Endothelial cell of umbilical vein (primary cell): Measurements from ENCODE around the gene ZNF302. TPM values are rescaled to one million over a fixed set of nuclear protein-coding genes. Genes with fewer than 3 reads are reported as not detected.

ENCODE experiments used
- BruUV-seq: library from RNA; stranded (reverse); fragments of 400-500 nt; replicated peaks from 2 replicates; lab custom pipeline; 2021; lab: Mats Ljungman, UMichigan
- CTCF ChIA-PET: fragments of 300-600, 350-600 bp; sonication (Branson Sonifier 250); formaldehyde crosslinking; loops from one replicate; lab custom pipeline; 2021; ENCODE audit warnings: antibody characterized with exemption, inconsistent platforms; lab: Charles Lee
- POLR2A ChIA-PET: fragments of 300-600, 350-600 bp; sonication (Branson Sonifier 250); formaldehyde crosslinking; loops from one replicate; lab custom pipeline; 2021; ENCODE audit warnings: antibody characterized with exemption, inconsistent platforms; lab: Charles Lee
- DNase-seq: peaks from one replicate; pipeline ENCODE4 v3.0.0-alpha.2; 2011; ENCODE audit warnings: low read depth, low spot score
- FAIRE-seq: peaks from 2 replicates; lab custom pipeline; 2011; peaks lifted over from hg19 to GRCh38; lab: Jason Lieb, UNC
- H2AFZ ChIP-seq: 2 replicates; pipeline ENCODE4 v1.6.0; 2012; ENCODE audit warnings: low read depth, low read length, control low read depth, inconsistent platforms
- H3K27ac ChIP-seq: 2 replicates; pipeline ENCODE4 v1.5.1; 2011; ENCODE audit warnings: low read depth, mild to moderate bottlenecking, control low read depth, low read length, moderate library complexity; ENCODE audit not compliant: insufficient read depth
- H3K27me3 ChIP-seq, 2 experiments: 2 replicates each; pipeline versions ENCODE4 v1.6.0 to v1.6.1; 2011; ENCODE audit warnings: low read length in 2 of 2, mixed read lengths in 1 of 2; ENCODE audit not compliant: control insufficient read depth in 2 of 2, insufficient read depth in 2 of 2
- H3K36me3 ChIP-seq, 2 experiments: 2 replicates in 1 of 2; 3 replicates in 1 of 2; pipeline ENCODE4 v1.5.1; 2011; ENCODE audit warnings: low read length in 2 of 2, mild to moderate bottlenecking in 1 of 2, moderate library complexity in 1 of 2; ENCODE audit not compliant: control insufficient read depth in 2 of 2, insufficient read depth in 2 of 2; ENCODE audit errors: extremely low read depth in 1 of 2
- H3K4me1 ChIP-seq: 3 replicates; pipeline ENCODE4 v1.5.1; 2011; ENCODE audit warnings: mild to moderate bottlenecking, low read length; ENCODE audit not compliant: control insufficient read depth, insufficient read depth; ENCODE audit errors: extremely low read depth
- H3K4me2 ChIP-seq: 2 replicates; pipeline ENCODE4 v1.6.1; 2011; ENCODE audit warnings: low read length, control low read depth, mixed read lengths; ENCODE audit not compliant: insufficient read depth
- H3K4me3 ChIP-seq, 3 experiments: fragments of 200-600 bp in 1 of 3; sonication (generic), shearing (Covaris generic) in 1 of 3; replicated peaks in 1 of 3; 2 replicates each; pipeline ENCODE4 v1.5.1; 2011 to 2016; ENCODE audit warnings: control low read depth in 3 of 3, low read length in 3 of 3, mild to moderate bottlenecking in 2 of 3, inconsistent platforms in 1 of 3, low read depth in 1 of 3, moderate library complexity in 1 of 3; ENCODE audit not compliant: insufficient read depth in 1 of 3
- H3K79me2 ChIP-seq: 2 replicates; pipeline ENCODE4 v1.6.0; 2012; ENCODE audit warnings: low read length, inconsistent platforms; ENCODE audit not compliant: control insufficient read depth, insufficient read depth
- H3K9ac ChIP-seq: replicated peaks from 2 replicates; pipeline ENCODE3; 2011; ENCODE audit warnings: low read length, control low read depth; ENCODE audit not compliant: insufficient read depth; ENCODE audit errors: extremely low read depth
- H3K9me1 ChIP-seq: replicated peaks from 3 replicates; pipeline ENCODE4 v1.6.0; 2011; ENCODE audit warnings: mild to moderate bottlenecking, low read length; ENCODE audit not compliant: control insufficient read depth, insufficient read depth; ENCODE audit errors: extremely low read depth
- H3K9me3 ChIP-seq: replicated peaks from 2 replicates; pipeline ENCODE4 v1.5.1; 2012; ENCODE audit warnings: low read length, inconsistent platforms; ENCODE audit not compliant: control insufficient read depth, insufficient read depth
- H4K20me1 ChIP-seq: replicated peaks from 2 replicates; pipeline ENCODE3; 2011; ENCODE audit warnings: mild to moderate bottlenecking, low read length; ENCODE audit not compliant: control insufficient read depth, insufficient read depth; ENCODE audit errors: extremely low read depth
- EZH2 ChIP-seq: IDR thresholded peaks from 2 replicates; pipeline ENCODE4 v1.6.1; 2012; ENCODE audit warnings: borderline replicate concordance, low read depth, mild to moderate bottlenecking, moderate library complexity, low read length, inconsistent platforms; ENCODE audit not compliant: severe bottlenecking
- FOS ChIP-seq: IDR thresholded peaks from 2 replicates; pipeline ENCODE4 v1.6.1; 2011; ENCODE audit warnings: mild to moderate bottlenecking, low read length, moderate library complexity, borderline replicate concordance; ENCODE audit not compliant: insufficient read depth
- GATA2 ChIP-seq: IDR thresholded peaks from 2 replicates; pipeline ENCODE4 v1.7.0; 2011; ENCODE audit warnings: low read depth, mild to moderate bottlenecking, moderate library complexity, mixed read lengths, low read length; ENCODE audit not compliant: insufficient read length, insufficient read depth
- JUN ChIP-seq: IDR thresholded peaks from 2 replicates; pipeline ENCODE4 v1.6.1; 2011; ENCODE audit warnings: borderline replicate concordance, low read depth; ENCODE audit not compliant: insufficient read length, insufficient read depth
- MAX ChIP-seq: IDR thresholded peaks from 2 replicates; pipeline ENCODE4 v1.6.1; 2011; ENCODE audit not compliant: insufficient read depth, insufficient read length
- MYC ChIP-seq: IDR thresholded peaks from one replicate; pipeline ENCODE4 v1.6.1; 2011; ENCODE audit warnings: mild to moderate bottlenecking, low read depth, low read length
- POLR2A ChIP-seq: IDR thresholded peaks from 2 replicates; pipeline ENCODE4 v1.6.1; 2012; ENCODE audit warnings: low read depth, mild to moderate bottlenecking, control low read depth, low read length
- POLR2AphosphoS5 ChIP-seq: IDR thresholded peaks from 2 replicates; pipeline ENCODE4 v1.6.1; 2012; ENCODE audit warnings: low read depth, mild to moderate bottlenecking, control low read depth, low read length, moderate library complexity; ENCODE audit not compliant: insufficient read depth
- dilution Hi-C: fragments of 300-500 bp; cut with MboI; formaldehyde crosslinking; loops from one replicate; pipeline ENCODE4 v1.15.0; 2019; ENCODE audit warnings: low sequenced_read_pairs; ENCODE audit not compliant: extremely low pct_ligation_motif_present
- intact Hi-C: fragments of 100-400 bp; cut with micrococcal nuclease; formaldehyde crosslinking; loops from one replicate; pipeline ENCODE4 v1.10.0; 2022
- polyA plus RNA-seq, 4 experiments: library from polyadenylated mRNA; depleted of rRNA in 3 of 4; stranded (reverse) in 3 of 4; unstranded in 1 of 4; fragments of >200 nt; gene quantifications; 2 replicates each; pipeline versions ENCODE4 v1.2.1 to v1.2.3, GENCODE V29; 2011 to 2012; ENCODE audit warnings: missing spikeins in 1 of 4
- total RNA-seq: library from RNA; stranded (reverse); gene quantifications from 2 replicates; pipeline ENCODE4 v1.2.3, GENCODE V29; 2021
- TF ChIP-seq, protein P1 (sequence below), 2 donors: IDR thresholded peaks; 1 replicate in 1 of 2; 2 replicates in 1 of 2; pipeline ENCODE4 v1.5.1; 2011; ENCODE audit warnings: low read length in 2 of 2, mild to moderate bottlenecking in 2 of 2, moderate library complexity in 2 of 2, control low read depth in 1 of 2, inconsistent platforms in 1 of 2, low read depth in 1 of 2; ENCODE audit not compliant: insufficient read depth in 1 of 2; ENCODE audit errors: extremely low read depth in 1 of 2

ZNF302 gene
- total and polyA plus RNA-seq, 2 donors (not counting 3 experiments of a cell fraction or from before 2014, with no cell fraction given), result 8.1 to 15.6 TPM

- POLR2A ChIA-PET, result no interaction called here
- Histone ChIP-seq H3K36me3 (no peaks in the 10 kb centered on the region), H3K9me3 (no peaks in the 10 kb centered on the region), H3K27me3 (peaks cover 0 to 2% of the 10 kb centered on the region in 2 experiments), H3K4me1 (peaks cover 5% of the 10 kb centered on the region), H3K9me1 (no peaks in the 10 kb centered on the region), H3K4me2 (no peak overlapping the region), H3K79me2 (no peaks in the 10 kb centered on the region), H3K9ac (no peak overlapping the region), H4K20me1 (no peaks in the 10 kb centered on the region), H3K4me3 (no peak overlapping the region), H2AFZ (no peak overlapping the region), H3K27ac (no peak overlapping the region)
- intact Hi-C loops (no loop called here), dilution Hi-C loops (no loop called here)
- FAIRE-seq (no peak), DNase-seq (no peak)
- BruUV-seq, result no TSS peak
- CTCF ChIA-PET, result no interaction called here
- TF ChIP-seq, protein P1, sequence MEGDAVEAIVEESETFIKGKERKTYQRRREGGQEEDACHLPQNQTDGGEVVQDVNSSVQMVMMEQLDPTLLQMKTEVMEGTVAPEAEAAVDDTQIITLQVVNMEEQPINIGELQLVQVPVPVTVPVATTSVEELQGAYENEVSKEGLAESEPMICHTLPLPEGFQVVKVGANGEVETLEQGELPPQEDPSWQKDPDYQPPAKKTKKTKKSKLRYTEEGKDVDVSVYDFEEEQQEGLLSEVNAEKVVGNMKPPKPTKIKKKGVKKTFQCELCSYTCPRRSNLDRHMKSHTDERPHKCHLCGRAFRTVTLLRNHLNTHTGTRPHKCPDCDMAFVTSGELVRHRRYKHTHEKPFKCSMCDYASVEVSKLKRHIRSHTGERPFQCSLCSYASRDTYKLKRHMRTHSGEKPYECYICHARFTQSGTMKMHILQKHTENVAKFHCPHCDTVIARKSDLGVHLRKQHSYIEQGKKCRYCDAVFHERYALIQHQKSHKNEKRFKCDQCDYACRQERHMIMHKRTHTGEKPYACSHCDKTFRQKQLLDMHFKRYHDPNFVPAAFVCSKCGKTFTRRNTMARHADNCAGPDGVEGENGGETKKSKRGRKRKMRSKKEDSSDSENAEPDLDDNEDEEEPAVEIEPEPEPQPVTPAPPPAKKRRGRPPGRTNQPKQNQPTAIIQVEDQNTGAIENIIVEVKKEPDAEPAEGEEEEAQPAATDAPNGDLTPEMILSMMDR (IDR thresholded peaks at IDR 0.05; ENCODE audit: extremely low read depth in 1 of 2, insufficient read depth in 1 of 2, low read depth in 1 of 2, low read length in 2 of 2), result no peak
- TF ChIP-seq GATA2 (no peak), EZH2 (no peak), MAX (no peak), POLR2A (no peak), JUN (no peak), POLR2AphosphoS5 (no peak), FOS (no peak), MYC (no peak)
Observed at GRCh38 chr19:34671972-34672371, 5.5 kb upstream of the ZNF302 start.
